NCI-H2196 (cell line): ENCODE data around the gene ERI3.

ENCODE experiments used
- DNase-seq: peaks from one replicate; lab custom pipeline; 2025; ENCODE audit not compliant: unreplicated experiment; lab: John Stamatoyannopoulos, UW

Gene ERI3, protein sequence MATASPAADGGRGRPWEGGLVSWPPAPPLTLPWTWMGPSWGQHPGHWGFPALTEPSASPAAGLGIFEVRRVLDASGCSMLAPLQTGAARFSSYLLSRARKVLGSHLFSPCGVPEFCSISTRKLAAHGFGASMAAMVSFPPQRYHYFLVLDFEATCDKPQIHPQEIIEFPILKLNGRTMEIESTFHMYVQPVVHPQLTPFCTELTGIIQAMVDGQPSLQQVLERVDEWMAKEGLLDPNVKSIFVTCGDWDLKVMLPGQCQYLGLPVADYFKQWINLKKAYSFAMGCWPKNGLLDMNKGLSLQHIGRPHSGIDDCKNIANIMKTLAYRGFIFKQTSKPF

DNA sequence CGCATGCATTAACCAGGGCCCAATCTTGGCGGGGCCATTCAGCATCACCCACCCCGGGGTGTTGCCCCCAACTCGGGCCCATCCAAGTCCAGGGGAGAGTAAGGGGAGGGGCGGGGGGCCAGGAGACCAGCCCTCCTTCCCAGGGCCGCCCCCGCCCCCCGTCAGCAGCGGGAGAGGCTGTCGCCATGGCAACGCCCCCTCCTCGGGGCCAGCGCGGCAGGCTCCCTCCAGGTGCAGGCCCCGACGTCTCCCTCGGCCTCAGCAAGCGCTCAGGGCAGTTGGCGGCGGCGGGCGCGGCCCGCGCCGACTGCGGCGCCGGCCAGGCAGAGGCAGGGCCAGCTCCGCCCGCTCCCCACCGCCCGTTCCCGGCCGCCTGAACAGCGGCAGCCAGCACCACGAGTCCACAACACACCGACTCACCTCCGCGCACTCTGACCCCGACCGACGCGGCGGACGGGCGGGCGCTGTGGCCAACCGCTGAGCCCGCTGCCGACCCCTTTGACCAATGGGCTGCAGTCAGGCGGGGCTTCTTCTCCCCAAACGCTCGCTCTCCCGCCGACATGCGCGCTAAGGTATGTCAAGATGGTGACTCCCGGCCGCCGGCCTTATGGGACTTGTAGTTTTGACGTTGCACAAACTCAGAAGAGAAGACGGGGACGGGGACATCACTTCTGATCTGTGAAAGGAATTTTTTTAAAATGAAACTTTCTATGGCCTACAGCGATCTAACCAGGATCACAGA, at the start of gene ERI3:
TSS of gene ERI3 (minus strand) at position 418 of the 742 bp plus-strand sequence. CDS start at position 187, 231 bp downstream.
- peak; percentile 97 for DNase-seq

DNA sequence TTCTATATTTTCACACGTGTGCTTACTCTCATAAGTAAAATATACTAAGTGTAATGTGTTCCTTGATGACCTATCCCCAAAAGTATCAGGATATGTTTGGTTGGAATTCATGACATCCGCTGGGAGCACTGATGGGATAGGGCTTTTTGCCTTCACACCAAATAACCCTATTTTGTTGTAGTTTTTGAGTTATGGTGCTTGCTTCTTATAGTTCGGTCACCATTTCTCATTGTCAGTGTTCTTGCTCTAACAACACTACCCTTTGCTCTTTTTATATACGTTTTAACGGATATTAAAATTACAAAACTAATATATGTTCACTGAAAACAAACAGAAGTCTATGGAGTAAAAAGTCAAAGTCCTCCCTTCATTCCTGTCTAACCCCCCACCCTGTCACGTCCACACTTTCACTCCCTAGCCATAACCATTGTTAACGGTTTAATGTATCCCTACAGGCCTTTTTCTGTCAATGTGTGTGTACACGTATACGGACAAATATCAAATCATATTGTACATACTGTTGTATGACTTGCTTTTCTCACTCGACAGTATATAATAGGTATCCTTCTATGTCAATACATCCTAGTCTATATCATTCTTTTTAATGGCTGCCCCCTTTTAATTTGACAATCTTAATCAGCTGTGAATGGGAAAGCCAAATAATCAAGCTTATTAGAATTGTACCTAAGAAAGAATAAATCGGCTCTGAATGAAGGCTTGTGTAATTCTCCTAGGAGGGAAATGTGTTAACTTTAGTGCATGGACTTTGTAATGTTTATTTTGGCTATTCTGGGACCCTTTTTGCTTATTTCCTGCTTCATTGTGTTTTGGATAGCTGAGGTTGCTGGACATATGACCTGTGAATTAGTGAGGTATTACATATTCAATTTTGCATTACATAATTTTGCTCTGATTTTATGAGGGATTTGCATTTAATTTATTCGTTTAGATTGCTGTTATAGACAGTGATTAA, 46.5 kb upstream of the ERI3 start:
- DNase-seq: no peak

DNA sequence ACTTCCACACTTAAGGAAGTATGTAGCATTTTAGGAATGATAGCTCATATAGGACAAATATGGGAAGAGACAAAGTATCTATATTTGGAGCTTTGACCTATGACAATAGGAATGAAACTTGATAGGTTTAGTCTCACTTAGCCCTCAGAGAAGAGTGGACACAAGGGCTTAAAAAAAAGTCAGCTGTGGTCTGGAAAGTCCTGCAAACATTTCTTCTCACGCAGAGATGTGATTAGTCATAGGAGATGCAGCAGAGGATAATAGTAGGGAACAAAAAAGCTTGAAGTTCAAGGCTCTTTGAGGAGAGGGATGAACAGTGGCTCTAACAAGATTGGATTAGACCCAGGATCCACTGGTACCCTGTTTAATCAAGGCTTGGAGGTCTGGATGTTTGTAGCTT, 35.2 kb upstream of the ERI3 start:
- DNase-seq: no peak

DNA sequence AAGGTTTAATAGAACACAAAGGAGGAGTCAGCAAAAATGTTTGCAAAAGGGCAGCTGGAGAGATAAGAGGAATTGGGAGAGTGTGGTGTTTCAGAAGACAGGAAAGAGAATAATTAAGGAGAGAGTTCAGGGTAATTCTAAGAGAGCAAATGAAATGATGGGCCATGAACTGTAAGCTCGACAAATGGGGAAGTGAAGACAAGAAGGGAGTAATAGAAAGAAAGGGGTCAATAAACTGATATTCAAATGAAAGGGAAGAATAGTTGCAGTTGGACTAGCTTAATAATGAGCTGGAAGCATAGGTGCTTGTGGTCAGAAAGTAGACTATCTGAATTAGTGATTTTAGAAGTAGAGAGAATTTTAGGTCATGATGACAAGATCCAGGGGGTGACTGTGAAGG, 34.4 kb upstream of the ERI3 start:
- no peak for DNase-seq

DNA sequence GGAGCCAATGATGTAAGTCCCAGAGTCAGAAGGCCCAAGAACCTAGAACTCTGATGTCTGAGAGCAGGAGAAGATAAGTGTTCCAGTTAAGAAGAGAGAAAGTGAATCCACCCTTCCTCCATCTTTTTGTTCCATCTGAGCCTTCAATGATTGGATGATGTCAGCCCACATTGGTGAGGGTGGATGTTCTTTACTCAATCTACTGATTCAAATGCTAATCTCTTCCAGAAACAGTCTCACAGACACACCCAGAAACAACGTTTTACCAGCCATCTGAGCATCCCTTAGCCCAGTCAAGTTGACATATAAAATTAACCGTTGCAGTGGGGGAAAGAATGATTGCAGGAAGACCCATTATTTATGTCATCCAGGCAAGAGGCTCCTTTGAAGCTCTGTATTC, 33.5 kb upstream of the ERI3 start:
- DNase-seq: no peak

DNA sequence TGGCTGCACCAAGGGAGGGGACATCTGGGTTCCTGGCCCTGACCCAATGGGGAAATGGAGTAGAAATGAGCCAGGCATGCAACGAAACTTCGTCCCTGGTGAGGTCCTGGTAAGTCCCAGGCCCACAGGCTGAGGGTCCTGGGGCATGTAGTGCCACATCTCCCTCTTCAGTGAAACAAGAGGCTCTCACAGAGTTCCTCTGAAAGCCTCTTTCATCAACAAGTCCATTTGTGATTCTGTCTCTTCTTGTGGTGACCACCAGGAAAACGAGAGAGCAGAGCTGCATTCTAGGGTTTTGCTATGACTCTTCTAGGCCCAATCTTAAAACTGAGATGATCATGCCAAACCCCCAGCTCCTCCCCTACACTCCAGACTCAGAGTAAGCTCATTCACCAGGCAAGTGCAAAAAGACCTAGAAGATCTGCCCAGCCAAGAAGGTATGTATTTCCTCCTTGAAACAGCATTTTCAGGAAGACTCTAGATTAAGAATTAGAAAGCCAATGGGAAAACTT, 25.7 kb upstream of the ERI3 start:
- no peak for DNase-seq

DNA sequence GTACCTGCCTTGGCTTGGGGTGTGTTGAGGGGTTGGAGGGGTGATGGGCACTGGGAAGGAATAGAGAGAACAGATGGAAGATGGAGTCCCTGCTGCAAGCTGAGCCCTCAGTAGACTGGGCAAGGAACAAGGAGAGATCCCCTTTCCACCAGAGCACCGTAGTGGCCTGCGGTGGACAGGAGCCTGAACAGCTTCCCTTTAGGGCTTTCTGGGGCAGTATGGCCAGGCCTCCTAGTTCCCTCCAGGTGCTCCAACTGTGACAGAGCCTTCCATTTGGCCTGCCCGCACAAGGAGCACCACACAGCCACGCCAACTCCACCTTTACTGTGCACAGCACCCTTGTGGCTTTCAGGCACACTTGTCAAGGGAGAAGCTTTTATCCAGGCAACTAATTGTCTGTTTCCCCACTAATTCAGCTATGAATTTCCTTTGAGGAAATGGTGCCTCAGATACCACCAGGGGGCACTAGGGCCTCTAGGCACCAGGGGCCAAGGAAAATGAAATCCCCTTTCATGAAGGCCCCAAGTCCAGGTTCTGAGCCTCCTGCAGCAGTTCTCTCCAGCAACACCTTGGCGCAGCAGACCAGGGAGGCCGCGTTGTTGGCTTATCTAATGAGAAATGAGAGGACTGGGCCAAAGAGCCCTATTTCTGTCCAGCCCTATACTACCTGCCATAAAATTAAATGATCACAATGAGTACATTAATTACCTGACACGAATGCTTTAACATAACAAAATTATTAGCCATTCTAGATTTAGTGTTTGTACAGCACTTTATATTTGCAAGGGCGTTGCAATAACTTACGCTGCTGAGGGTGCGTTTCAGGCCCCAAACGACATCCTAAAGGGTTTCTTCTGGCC, 23.1 kb upstream of the ERI3 start:
- peak; percentile 31 for DNase-seq

DNA sequence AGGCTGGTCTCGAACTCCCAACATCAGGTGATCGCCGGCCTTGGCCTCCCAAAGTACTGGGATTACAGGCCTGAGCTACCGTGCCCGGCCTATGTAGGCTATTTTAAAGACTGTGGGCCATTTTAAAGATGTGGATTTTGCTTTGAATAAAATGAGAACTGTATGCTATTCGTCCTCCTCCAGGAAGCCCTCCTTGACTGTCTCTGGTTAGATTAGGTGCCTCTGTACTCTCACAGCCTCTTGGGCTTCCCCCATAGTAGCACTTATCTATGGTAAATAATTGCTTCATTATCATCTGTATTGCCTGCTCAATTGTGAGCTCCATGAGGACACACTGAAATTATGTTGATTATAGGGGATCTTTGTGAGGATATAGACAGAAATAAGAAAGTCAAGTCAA, 20.5 kb upstream of the ERI3 start:
- DNase-seq: no peak

DNA sequence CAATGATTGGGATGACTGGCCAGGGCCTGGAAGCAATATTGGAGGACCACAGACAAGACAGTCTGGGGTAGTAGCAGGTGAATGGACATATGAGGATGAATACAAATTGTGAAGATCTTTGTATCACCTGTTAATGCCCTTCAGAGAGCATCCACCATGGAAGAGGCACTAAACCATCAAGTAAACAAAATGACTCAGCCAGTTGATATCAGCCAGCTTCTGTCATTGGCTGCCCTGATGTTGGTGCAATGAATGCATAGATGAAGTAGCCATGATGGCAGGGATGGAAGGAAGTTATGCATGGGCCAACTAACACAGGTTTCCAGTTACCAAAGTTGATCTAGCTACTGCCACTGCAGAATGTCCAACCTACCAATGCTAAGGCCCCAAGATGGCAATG, 16.1 kb upstream of the ERI3 start:
- no peak for DNase-seq

DNA sequence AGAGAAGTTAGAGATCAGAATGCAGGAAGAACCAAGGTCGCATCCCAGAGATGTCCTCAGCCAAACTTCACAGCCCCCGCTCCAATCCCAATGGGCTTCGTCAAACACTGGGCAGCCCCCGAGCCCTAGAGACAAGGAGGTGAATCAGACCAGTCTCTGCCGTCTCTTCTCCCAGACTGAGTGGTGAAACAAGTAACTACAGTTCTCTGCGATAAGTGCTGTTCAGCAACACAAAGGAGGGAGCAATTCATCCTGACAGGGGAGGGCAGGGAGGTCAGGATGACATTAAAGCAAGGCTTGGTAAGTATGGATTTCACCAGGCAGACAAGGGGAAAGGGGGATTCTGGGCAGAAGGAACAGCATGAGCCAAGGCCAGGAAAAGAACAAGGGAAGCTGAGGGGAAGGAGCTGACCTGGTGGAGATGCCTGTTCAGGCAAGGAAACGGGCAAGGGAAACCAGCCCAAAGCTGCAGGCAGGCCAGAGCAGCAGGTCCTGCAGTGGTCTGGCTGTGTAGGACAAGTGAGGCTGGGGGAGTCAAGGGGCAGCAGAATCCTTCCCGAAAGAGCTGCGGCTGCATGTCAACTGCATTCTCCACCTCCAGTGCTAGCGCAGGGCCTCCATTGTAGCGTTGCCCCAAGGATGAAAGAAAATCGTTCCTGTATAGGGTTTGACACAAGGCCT, 13.6 kb upstream of the ERI3 start:
- DNase-seq: no peak

DNA sequence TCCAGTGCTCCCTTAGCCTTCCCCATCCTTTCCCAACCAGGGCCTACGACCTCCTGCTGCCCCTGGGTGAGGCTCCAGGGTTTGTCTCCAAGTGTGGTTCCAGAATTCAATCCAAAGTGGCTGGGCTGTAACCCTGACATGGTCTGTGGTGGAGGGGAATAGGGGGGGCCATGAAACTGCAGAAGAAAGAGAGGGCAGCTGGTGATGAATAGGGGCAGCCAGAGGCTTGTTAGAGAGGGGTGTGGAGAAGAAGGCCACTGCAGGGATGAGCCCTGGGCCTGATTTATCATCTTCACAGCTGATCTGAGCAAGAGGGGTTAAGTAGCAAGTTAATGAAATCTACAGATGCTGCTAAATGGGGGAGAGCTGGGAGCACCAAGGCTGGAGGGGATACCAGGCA, 12.9 kb upstream of the ERI3 start:
- no peak for DNase-seq

DNA sequence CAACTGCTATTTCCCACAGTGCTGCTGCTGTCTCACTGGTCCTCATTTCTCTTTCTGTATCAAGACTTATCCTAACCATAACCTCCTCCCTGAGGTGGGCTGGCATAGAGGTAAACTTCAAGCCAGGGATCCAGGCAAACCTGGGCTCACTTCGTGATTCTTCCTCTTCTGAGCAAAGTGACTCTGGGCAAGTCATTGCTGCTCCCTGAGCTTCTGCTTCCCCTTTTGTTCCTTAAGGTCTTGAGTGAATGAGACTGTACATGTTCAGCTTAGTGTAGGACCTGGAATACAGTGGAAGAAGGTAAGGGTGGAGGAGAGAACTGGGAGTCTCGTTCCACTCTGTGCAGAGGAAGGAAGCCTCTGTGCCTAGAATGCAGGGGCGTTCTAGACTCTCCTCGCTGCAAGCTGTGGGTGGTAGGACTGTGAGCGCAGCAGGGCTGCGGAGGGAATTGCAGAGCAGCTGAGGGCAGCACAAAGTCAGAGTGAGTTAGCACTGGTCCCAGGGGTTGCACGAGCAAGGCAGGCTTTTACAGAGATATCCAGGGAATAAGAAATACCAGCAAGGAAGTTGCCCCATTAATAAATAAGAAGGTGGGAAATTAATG, 11.4 kb upstream of the ERI3 start:
- DNase-seq: no peak

DNA sequence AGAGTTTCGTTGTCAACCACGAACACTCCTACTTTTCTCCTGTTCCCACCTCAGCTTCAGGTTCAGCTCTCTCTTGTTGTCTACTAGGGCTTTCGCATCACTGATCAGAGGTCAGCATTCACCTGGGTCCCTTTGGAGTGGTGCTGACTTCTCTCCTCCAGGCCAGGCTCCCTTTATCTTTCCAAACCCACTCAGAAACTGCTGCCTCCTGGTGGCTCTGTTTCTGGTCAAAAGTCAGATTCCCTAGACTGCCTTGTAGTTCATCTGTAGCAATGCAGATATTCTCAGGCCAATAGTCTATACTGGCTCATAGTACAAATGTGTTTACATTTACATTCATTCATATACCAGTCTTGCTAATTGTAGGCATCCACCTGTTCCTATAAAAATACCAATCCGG, 6.4 kb upstream of the ERI3 start:
- no peak for DNase-seq

DNA sequence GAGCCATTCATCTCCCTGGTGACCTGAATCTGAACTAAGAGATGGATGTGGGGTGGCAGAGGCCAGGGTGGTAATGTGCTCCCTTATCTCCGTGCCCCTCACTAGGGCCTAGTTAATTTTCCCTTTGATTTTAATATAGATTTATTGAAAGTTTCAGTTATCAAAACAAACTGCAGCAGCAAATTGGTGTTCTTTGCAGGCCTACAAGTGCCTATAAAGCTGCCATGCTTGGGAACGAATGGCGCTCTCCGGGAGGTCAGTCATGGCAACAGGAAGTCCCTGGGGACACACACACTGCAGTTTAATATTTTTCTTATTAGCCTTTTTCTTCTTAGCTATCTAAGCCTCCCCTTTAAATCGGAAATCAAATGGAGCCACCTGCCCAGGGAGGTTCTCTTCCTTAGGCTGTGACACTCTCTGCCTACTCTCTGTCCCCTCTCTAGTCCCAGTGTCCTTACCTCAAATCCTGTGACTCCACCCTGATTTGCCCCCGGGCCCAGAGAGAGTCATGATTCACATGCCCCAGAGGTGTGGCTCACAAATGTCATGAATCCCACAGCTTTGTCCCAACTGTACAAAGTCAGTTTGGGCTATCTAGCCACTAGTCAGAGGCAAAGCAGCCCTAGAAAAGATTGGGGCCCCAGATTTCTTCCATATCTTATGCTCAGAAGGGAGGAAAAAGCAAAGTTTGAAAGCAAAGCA, 4.3 kb upstream of the ERI3 start:
- DNase-seq: no peak

DNA sequence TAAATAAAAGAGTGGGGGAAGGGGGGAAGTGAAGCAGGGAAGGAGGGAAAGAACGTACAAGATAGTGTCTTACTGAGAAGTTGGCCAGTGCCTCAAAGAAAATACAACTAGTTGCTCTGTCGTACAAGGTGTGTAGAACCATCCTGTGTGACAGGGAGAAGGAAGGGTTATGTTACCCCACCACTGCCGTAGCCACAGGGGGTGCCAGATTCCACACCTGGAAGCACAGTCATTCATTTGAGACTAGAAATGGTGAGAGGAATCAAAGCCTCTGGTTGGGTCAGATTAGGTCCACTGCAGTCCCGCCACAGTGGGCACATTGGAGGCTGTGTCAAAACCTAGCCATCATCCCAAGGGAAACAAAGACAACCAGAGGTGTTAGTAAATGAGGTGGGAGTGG, 2.7 kb upstream of the ERI3 start:
- no peak for DNase-seq

DNA sequence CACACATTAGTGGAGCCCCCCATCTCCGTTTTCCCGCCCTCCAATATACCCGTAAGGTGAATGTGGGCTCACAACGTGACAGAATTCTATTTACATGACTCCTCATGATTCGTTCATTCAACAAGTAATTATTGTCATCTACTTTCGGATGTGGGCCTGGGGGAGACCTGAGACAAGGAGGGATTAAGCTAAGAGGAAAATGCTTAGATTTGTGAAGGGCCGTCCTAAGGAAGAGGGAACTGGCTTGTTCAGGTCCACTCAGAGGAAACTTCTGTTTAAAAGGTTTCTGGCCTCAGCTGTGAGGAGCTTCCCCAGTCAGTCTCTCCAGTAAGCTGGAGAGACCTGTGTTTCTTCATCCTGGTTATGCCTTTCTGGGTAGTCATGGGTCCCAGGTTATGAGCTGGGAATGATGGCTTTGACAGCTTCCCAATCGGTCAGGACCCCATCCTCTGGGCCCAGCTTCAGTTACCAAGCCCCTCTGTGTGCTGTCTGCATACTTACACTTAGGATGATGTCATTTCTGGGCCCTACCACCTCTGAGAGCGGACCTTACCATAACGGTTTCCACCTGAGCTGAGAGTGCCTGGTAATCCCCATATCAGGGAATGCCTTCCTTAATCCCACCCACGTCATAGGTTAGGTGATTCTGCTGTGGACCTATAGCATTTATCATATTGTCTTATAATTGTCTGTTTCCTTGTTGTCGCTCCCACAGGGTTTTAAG, 687 bp upstream of the ERI3 start:
- DNase-seq: no peak

DNA sequence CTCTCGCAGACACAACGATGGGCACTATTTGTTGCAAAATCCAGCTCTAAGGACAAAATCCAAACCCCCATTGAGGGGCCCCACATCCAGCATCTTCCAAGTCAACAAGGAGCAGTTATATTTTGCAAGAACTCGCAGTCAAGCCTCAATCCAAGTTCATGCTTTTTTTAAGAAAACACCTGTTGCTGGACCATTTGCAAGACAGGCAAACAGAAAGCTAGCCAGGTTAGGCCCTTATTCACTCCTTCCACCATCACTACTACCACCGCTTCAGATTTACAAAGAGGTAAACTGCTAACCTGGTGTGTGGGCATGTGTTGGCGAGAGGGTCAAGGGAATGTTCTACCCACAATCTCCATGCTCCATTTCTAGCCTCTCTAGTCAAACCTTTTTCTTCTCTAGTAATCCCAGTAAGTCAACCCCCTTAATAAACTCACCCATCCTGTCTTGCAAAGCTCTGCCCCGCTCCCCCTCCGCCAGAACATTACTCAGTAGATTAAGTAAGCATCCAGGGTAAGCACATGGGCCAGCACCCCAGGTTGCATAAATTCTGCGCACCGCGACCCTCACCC, 703 bp downstream of the ERI3 start:
- DNase-seq: no peak

DNA sequence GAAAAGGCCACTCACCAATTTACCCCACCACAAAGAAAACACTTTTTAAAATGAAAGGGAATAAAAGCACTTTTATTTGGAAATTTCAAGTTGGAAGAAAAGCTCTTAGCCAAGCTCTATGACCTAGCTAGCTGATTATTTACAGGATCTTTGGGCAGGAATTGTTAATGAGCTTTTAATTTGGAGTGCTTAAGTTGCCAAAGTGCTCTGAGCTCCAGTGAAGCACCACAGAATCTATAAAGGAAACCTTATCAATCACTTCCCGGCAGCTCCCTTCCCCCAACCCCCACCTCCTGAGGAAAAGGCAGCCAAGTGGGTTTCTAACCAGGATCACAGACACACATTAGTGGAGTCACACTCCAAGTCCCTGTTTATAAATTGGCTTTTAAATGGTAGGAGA, 1.5 kb downstream of the ERI3 start:
- no peak for DNase-seq
